Measurements from ENCODE around the gene SH3GLB1. TPM values are rescaled to one million over a fixed set of nuclear protein-coding genes. Genes with fewer than 3 reads are reported as not detected.

The SH3GLB1 gene
- total and polyA plus RNA-seq, 9 of the 15 experiments (the other 6 are each of a cell fraction or from before 2014, with no cell fraction given) = 8.6 to 34.2 (median 24.2) TPM

GRCh38 chr1:86704458-86704971 lies at the start of gene SH3GLB1 (continued):
- TF ChIP-seq, protein P1, sequence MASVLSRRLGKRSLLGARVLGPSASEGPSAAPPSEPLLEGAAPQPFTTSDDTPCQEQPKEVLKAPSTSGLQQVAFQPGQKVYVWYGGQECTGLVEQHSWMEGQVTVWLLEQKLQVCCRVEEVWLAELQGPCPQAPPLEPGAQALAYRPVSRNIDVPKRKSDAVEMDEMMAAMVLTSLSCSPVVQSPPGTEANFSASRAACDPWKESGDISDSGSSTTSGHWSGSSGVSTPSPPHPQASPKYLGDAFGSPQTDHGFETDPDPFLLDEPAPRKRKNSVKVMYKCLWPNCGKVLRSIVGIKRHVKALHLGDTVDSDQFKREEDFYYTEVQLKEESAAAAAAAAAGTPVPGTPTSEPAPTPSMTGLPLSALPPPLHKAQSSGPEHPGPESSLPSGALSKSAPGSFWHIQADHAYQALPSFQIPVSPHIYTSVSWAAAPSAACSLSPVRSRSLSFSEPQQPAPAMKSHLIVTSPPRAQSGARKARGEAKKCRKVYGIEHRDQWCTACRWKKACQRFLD (CRISPR knock-in tag; IDR thresholded peaks at IDR 0.05) = no peak; the same call in 1 of the 2 replicates
- TF ChIP-seq ZNF280B (CRISPR knock-in tag; IDR thresholded peaks at IDR 0.05) (no peak), MYNN (IDR thresholded peaks at IDR 0.05) (peak; percentile 44; the same call in 1 of the 2 replicates), MYNN (CRISPR knock-in tag; IDR thresholded peaks at IDR 0.05) (no peak), MYC (IDR thresholded peaks at IDR 0.05; ENCODE audit: low read depth, low read length) (peak; percentile 56; the same call in 1 of the 2 replicates), MYC (CRISPR knock-in tag; IDR thresholded peaks at IDR 0.05; ENCODE audit: borderline replicate concordance, low read depth) (peak; percentile 28; the same call in 1 of the 2 replicates), FOXJ2 (tag; IDR thresholded peaks at IDR 0.05) (peak; percentile 50; the same call in 1 of the 2 replicates), KAT8 (IDR thresholded peaks at IDR 0.05; ENCODE audit: low read depth) (no peak), TGIF2 (CRISPR knock-in tag; IDR thresholded peaks at IDR 0.05) (no peak), NCOA4 (IDR thresholded peaks at IDR 0.05; ENCODE audit: partially characterized antibody) (no peak), ZSCAN29 (IDR thresholded peaks at IDR 0.05) (peak; percentile 12; the same call in 1 of the 2 replicates), FOS (IDR thresholded peaks at IDR 0.05; ENCODE audit: extremely low read depth, insufficient read length) (no peak), XRCC5 (IDR thresholded peaks at IDR 0.05; ENCODE audit: low read depth, low read length) (no peak), ZNF143 (CRISPR knock-in tag; IDR thresholded peaks at IDR 0.05) (peak; percentile 46; the same call in 1 of the 2 replicates), E2F6 (IDR thresholded peaks at IDR 0.05; ENCODE audit: borderline replicate concordance in 1 of 2, extremely low read depth in 1 of 2, insufficient read depth in 1 of 2, insufficient read length in 1 of 2, low read depth in 1 of 2, low read length in 1 of 2, poor library complexity in 1 of 2, severe bottlenecking in 1 of 2) (peak; percentile 43 to 51), ZFX (CRISPR knock-in tag; IDR thresholded peaks at IDR 0.05) (no peak), PKNOX1 (IDR thresholded peaks at IDR 0.05) (peak; percentile 67), MCM5 (IDR thresholded peaks at IDR 0.05; ENCODE audit: low read depth) (no peak), ZNF217 (CRISPR knock-in tag; IDR thresholded peaks at IDR 0.05) (no peak)
- TF ChIP-seq, protein P2, sequence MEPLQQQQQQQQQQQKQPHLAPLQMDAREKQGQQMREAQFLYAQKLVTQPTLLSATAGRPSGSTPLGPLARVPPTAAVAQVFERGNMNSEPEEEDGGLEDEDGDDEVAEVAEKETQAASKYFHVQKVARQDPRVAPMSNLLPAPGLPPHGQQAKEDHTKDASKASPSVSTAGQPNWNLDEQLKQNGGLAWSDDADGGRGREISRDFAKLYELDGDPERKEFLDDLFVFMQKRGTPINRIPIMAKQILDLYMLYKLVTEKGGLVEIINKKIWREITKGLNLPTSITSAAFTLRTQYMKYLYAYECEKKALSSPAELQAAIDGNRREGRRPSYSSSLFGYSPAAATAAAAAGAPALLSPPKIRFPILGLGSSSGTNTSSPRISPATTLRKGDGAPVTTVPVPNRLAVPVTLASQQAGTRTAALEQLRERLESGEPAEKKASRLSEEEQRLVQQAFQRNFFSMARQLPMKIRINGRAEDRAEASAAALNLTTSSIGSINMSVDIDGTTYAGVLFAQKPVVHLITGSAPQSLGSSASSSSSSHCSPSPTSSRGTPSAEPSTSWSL (CRISPR knock-in tag; IDR thresholded peaks at IDR 0.05; ENCODE audit: borderline replicate concordance) = no peak
- TF ChIP-seq, protein P3, sequence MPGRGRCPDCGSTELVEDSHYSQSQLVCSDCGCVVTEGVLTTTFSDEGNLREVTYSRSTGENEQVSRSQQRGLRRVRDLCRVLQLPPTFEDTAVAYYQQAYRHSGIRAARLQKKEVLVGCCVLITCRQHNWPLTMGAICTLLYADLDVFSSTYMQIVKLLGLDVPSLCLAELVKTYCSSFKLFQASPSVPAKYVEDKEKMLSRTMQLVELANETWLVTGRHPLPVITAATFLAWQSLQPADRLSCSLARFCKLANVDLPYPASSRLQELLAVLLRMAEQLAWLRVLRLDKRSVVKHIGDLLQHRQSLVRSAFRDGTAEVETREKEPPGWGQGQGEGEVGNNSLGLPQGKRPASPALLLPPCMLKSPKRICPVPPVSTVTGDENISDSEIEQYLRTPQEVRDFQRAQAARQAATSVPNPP (IDR thresholded peaks at IDR 0.05; ENCODE audit: borderline replicate concordance, insufficient read depth, insufficient read length) = no peak

All from K562 (cell line).